Psoas muscle (tissue), 8 donors: ENCODE measurements around the gene HEXIM2. TPM values are rescaled to one million over a fixed set of nuclear protein-coding genes. Genes with fewer than 3 reads are reported as not detected.

ENCODE experiments used
- ATAC-seq, 4 donors: fragments of 200-7000 bp; cut with Tn5 transposase; one replicate each; pipeline ENCODE4 v1.9.1; 2020; ENCODE audit warnings: moderate library complexity in 3 of 4, mild to moderate bottlenecking in 2 of 4
- DNase-seq, 2 donors: peaks; one replicate each; pipeline ENCODE4 v3.0.0-alpha.2; 2020
- H3K27ac ChIP-seq: fragments of 200-600 bp; one replicate; pipeline ENCODE4 v1.8.0; 2022
- H3K27me3 ChIP-seq, 3 donors: fragments of 200-600 bp in 1 of 3; one replicate each; pipeline versions ENCODE4 v1.6.1 to v1.8.0; 2013 to 2022; ENCODE audit warnings: low read length in 2 of 3, mild to moderate bottlenecking in 2 of 3, moderate library complexity in 1 of 3; ENCODE audit not compliant: insufficient read depth in 3 of 3
- H3K36me3 ChIP-seq, 2 donors: fragments of 200-600 bp in 1 of 2; one replicate each; pipeline versions ENCODE4 v1.6.1 to v1.8.0; 2013 to 2022; ENCODE audit warnings: low read depth in 1 of 2, mild to moderate bottlenecking in 1 of 2, moderate library complexity in 1 of 2; ENCODE audit not compliant: insufficient read depth in 1 of 2
- H3K4me1 ChIP-seq: fragments of 200-600 bp; one replicate; pipeline ENCODE4 v1.8.0; 2022
- H3K4me3 ChIP-seq: fragments of 200-600 bp; one replicate; pipeline ENCODE4 v1.8.0; 2022; ENCODE audit warnings: mild to moderate bottlenecking
- H3K9me3 ChIP-seq: fragments of 200-600 bp; one replicate; pipeline ENCODE4 v1.8.0; 2022
- CTCF ChIP-seq: fragments of 200-600 bp; IDR thresholded peaks from one replicate; pipeline ENCODE4 v1.8.0; 2022; ENCODE audit warnings: antibody characterized with exemption
- WGBS, 3 donors: extraction: QIAGEN DNeasy Blood & Tissue Kit; methylation state at CpG; one replicate each; pipeline versions ENCODE4 v1.1.6 to v1.1.7; 2013; 5-methylcytosine and 5-hydroxymethylcytosine counted together
- intact Hi-C, 2 donors: fragments of 100-400 bp; cut with DNase I; formaldehyde crosslinking; loops; one replicate each; pipeline versions ENCODE4 v1.11.0 to v1.14.2; 2022
- polyA plus RNA-seq, 3 donors: library from polyadenylated mRNA; stranded (reverse); fragments of 200-250 nt; gene quantifications; one replicate each; pipeline ENCODE4 v1.2.3, GENCODE V29; 2013
- total RNA-seq, 4 donors: library from RNA; stranded (reverse); fragmentation: NEBNext Ultra II Directional in 2 of 4; extraction: Animal tissue kit (Norgen Biotek cat#: 25700) in 2 of 4; gene quantifications; one replicate each; pipeline versions ENCODE4 v1.2.1 to v1.2.4, GENCODE V29; 2021 to 2023
- donor health status: healthy with polysubstance abuse.
- donor health status: DM: no; HTN: no; CAD: no; lungs with moderate emphysema.
- donor health status: Bipolar disorder and iron deficiency.
- donor health status: healthy.
- donor health status: DM: yes; HTN: yes; CAD: no.
- donor health status: DM: no; HTN: no; CAD: no.
- donor health status: DM: no; HTN: no; CAD: no.
- donor health status: DM: yes; HTN: yes; CAD: no.

Gene HEXIM2
- total and polyA plus RNA-seq, 7 donors, result 8.2 to 69.5 (median 45.7) TPM

DNA sequence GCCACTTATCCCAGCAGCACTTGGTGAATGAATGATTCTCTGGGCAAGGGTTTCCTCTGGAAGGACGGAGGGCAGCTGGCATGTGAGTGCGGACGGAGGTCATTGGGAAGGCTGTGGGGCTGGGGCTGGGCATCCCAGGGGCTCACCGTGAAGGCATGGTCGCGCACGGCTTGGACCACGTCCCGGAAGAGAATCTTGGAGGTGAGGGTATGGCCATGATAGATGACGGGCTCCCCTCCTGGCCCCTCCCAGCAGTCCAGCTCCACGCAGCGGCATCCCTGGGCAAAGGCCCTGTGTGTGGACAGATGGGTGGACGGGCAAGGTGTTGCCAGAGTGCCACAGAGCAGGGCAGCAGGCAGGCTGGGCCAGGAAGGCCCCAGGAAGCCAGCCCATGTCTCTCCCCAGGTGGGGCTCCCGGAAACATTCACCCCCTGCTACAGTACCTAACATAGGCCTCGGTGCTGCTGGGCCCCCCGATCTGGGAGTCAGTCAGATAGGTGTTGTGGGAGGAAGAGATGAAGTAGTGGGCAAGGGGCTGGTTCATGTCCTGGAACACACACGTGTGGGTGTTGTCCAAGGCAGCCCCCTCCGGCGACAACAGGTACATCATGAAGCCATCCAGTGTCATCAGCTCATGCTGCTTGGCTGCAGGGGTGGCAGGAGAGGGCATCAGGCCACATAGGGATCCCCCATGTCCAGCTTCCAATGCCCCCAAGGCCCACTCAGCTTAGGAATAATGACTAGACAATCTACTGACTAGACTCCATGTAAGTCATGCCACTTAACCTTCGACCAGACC, 43.6 kb upstream of the HEXIM2 start:
- no peak for TF ChIP-seq CTCF
- ATAC-seq, result no peak
- DNase-seq, result peak in 1 of 2 donors; percentile 10
- Histone ChIP-seq H3K36me3 (peaks cover 0 to 23% of the 10 kb centered on the region in 2 donors), H3K9me3 (no peaks in the 10 kb centered on the region), H3K4me3 (no peak overlapping the region), H3K27me3 (no peaks in the 10 kb centered on the region), H3K27ac (no peak overlapping the region), H3K4me1 (peaks cover 10% of the 10 kb centered on the region)
- 88 to 91% (median 89%) methylated on average over 20 of the region's 20 CpGs for WGBS, 3 donors
- intact Hi-C loops, result no loop called here

- peaks cover 13% of the 10 kb centered on the region for H3K4me1 ChIP-seq
- H3K27ac ChIP-seq, result no peak overlapping the region
- peaks cover 0 to 17% of the 10 kb centered on the region in 2 donors for H3K36me3 ChIP-seq
- WGBS, 3 donors, result 92 to 95% (median 93%) methylated on average over 23 of the region's 23 CpGs
- H3K9me3 ChIP-seq, result no peaks in the 10 kb centered on the region
- TF ChIP-seq CTCF, result no peak
- intact Hi-C loops, result no loop called here
- DNase-seq (peak in 1 of 2 donors; percentile 10), ATAC-seq (no peak)
- H3K27me3 ChIP-seq, result no peaks in the 10 kb centered on the region
- no peak overlapping the region for H3K4me3 ChIP-seq
Measured at GRCh38 chr17:45118691-45119090, 43.0 kb upstream of the HEXIM2 start.

- no peak for ATAC-seq
- intact Hi-C loops, result no loop called here
- Histone ChIP-seq H3K36me3 (peaks cover 0 to 17% of the 10 kb centered on the region in 2 donors), H3K4me3 (no peak overlapping the region), H3K9me3 (no peaks in the 10 kb centered on the region), H3K4me1 (peaks cover 24% of the 10 kb centered on the region), H3K27me3 (no peaks in the 10 kb centered on the region), H3K27ac (no peak overlapping the region)
- WGBS, 3 donors, result 80 to 86% (median 82%) methylated on average over 8 of the region's 8 CpGs
- TF ChIP-seq CTCF, result no peak
- DNase-seq, result no peak
Measured at GRCh38 chr17:45119964-45120363, 41.7 kb upstream of the HEXIM2 start.

- peaks cover 24% of the 10 kb centered on the region for H3K4me1 ChIP-seq
- H3K4me3 ChIP-seq, result no peak overlapping the region
- H3K27ac ChIP-seq, result no peak overlapping the region
- no peak for TF ChIP-seq CTCF
- H3K36me3 ChIP-seq, result peaks cover 0 to 17% of the 10 kb centered on the region in 2 donors
- 87 to 91% (median 89%) methylated on average over 21 to 22 of the region's 22 CpGs for WGBS, 3 donors
- DNase-seq, result peak in 1 of 2 donors; percentile 11
- intact Hi-C loops, result no loop called here
- ATAC-seq, result no peak
- H3K27me3 ChIP-seq, result no peaks in the 10 kb centered on the region
- H3K9me3 ChIP-seq, result no peaks in the 10 kb centered on the region
Measured at GRCh38 chr17:45120558-45120957, 41.1 kb upstream of the HEXIM2 start.
